SK-N-SH (cell line): ENCODE results near the gene CMBL. TPM values are rescaled to one million over a fixed set of nuclear protein-coding genes. Genes with fewer than 3 reads are reported as not detected.

Source experiments
- CTCF ChIA-PET: fragments of 300-600, 350-600 bp; formaldehyde crosslinking; extraction: SDS; loops from one replicate; lab custom pipeline; 2021; lab: Yijun Ruan, JAX
- POLR2A ChIA-PET: fragments of 350-600 bp; sonication (Branson Sonifier 250); formaldehyde crosslinking; extraction: SDS; loops from one replicate; lab custom pipeline; 2020; ENCODE audit warnings: antibody characterized with exemption, inconsistent platforms; lab: Yijun Ruan, JAX
- DNase-seq: peaks from one replicate; pipeline ENCODE4 v3.0.0; 2012
- H2AFZ ChIP-seq: fragments of 200-600 bp; sonication (generic); 2 replicates; pipeline ENCODE4 v1.8.1; 2016; ENCODE audit warnings: antibody characterized with exemption, mild to moderate bottlenecking, low read depth
- H3F3A ChIP-seq: fragments of 200-600 bp; sonication (generic); replicated peaks from 2 replicates; pipeline ENCODE3; 2016; ENCODE audit warnings: antibody characterized with exemption, mild to moderate bottlenecking; ENCODE audit not compliant: insufficient read depth
- H3K27ac ChIP-seq, 2 experiments: fragments of 200-500 bp in 1 of 2; fragments of 200-600 bp in 1 of 2; sonication (Bioruptor generic) in 1 of 2; sonication (generic), shearing (Covaris generic) in 1 of 2; 2 replicates each; pipeline versions ENCODE4 v1.5.1 to v1.6.1; 2014 to 2016; ENCODE audit warnings: low read depth in 2 of 2, inconsistent platforms in 1 of 2, low read length in 1 of 2, mild to moderate bottlenecking in 1 of 2, mixed read lengths in 1 of 2
- H3K27me3 ChIP-seq: fragments of 200-600 bp; sonication (generic), shearing (Covaris generic); 2 replicates; pipeline ENCODE4 v1.6.1; 2016; ENCODE audit warnings: mixed run types; ENCODE audit not compliant: insufficient read depth
- H3K36me3 ChIP-seq, 2 experiments: fragments of 200-500 bp in 1 of 2; fragments of 200-600 bp in 1 of 2; sonication (Bioruptor generic) in 1 of 2; sonication (generic) in 1 of 2; replicated peaks in 1 of 2; 2 replicates each; pipeline versions ENCODE3 to v1.5.1; 2014 to 2016; ENCODE audit warnings: low read length in 1 of 2, mild to moderate bottlenecking in 1 of 2; ENCODE audit not compliant: insufficient read depth in 2 of 2, control insufficient read depth in 1 of 2
- H3K4me1 ChIP-seq, 2 experiments: fragments of 200-500 bp in 1 of 2; fragments of 200-600 bp in 1 of 2; sonication (Bioruptor generic) in 1 of 2; sonication (generic), shearing (Covaris generic) in 1 of 2; 2 replicates each; pipeline versions ENCODE4 v1.5.1 to v1.6.1; 2014 to 2016; ENCODE audit warnings: low read depth in 1 of 2, low read length in 1 of 2, mixed run types in 1 of 2; ENCODE audit not compliant: insufficient read depth in 2 of 2, control insufficient read depth in 1 of 2
- H3K4me2 ChIP-seq: fragments of 200-600 bp; sonication (generic), shearing (Covaris generic); 2 replicates; pipeline ENCODE4 v1.6.1; 2017; ENCODE audit warnings: mixed run types
- H3K4me3 ChIP-seq, 2 experiments: fragments of 200-500 bp in 1 of 2; fragments of 200-600 bp in 1 of 2; sonication (Bioruptor generic) in 1 of 2; sonication (generic), shearing (Covaris generic) in 1 of 2; 2 replicates each; pipeline versions ENCODE4 v1.5.1 to v1.8.1; 2014 to 2016; ENCODE audit warnings: low read depth in 2 of 2, inconsistent platforms in 1 of 2, low read length in 1 of 2, mild to moderate bottlenecking in 1 of 2, mixed read lengths in 1 of 2, moderate library complexity in 1 of 2
- H3K79me2 ChIP-seq: fragments of 200-600 bp; sonication (generic); 2 replicates; pipeline ENCODE4 v1.8.1; 2017; ENCODE audit warnings: mild to moderate bottlenecking; ENCODE audit not compliant: insufficient read depth
- H3K9ac ChIP-seq: fragments of 200-600 bp; sonication (generic); 2 replicates; pipeline ENCODE4 v1.6.1; 2017; ENCODE audit warnings: mixed run types
- H3K9me2 ChIP-seq: fragments of 200-600 bp; sonication (generic); 2 replicates; pipeline ENCODE4 v1.6.1; 2017; ENCODE audit warnings: mixed run types
- H3K9me3 ChIP-seq: fragments of 200-600 bp; sonication (generic); 2 replicates; pipeline ENCODE4 v1.6.1; 2017; ENCODE audit warnings: mixed run types, mild to moderate bottlenecking, moderate library complexity
- H4K20me1 ChIP-seq: fragments of 200-600 bp; sonication (generic); 2 replicates; pipeline ENCODE4 v1.6.1; 2017; ENCODE audit warnings: mild to moderate bottlenecking, mixed run types; ENCODE audit not compliant: insufficient read depth
- FOSL2 ChIP-seq: IDR thresholded peaks from 2 replicates; pipeline ENCODE4 v1.4.0; 2012; ENCODE audit warnings: low read depth, mild to moderate bottlenecking, moderate library complexity, borderline replicate concordance
- GABPA ChIP-seq: IDR thresholded peaks from 2 replicates; pipeline ENCODE4 v1.4.0; 2012; ENCODE audit warnings: low read depth, mild to moderate bottlenecking
- MEF2A ChIP-seq: IDR thresholded peaks from 2 replicates; pipeline ENCODE4 v1.4.0; 2012; ENCODE audit warnings: low read depth, borderline replicate concordance
- PBX3 ChIP-seq: IDR thresholded peaks from 2 replicates; pipeline ENCODE4; 2012
- POLR2AphosphoS5 ChIP-seq: IDR thresholded peaks from 2 replicates; pipeline ENCODE4 v1.6.1; 2012; ENCODE audit warnings: low read depth, low read length
- RCOR1 ChIP-seq: fragments of 150-350 bp; IDR thresholded peaks from 2 replicates; pipeline ENCODE4 v1.6.1; 2017; ENCODE audit warnings: antibody characterized with exemption, low read length
- SIN3A ChIP-seq: IDR thresholded peaks from 2 replicates; pipeline ENCODE4 v1.6.1; 2012; ENCODE audit warnings: low read depth, mild to moderate bottlenecking, low read length, moderate library complexity, borderline replicate concordance
- SMC3 ChIP-seq: IDR thresholded peaks from 2 replicates; pipeline ENCODE4 v1.6.1; 2012; ENCODE audit warnings: low read depth, low read length, improper control_type of control experiment
- TCF12 ChIP-seq: IDR thresholded peaks from 2 replicates; pipeline ENCODE4 v1.4.0; 2012
- USF1 ChIP-seq: IDR thresholded peaks from 2 replicates; pipeline ENCODE4 v1.4.0; 2012; ENCODE audit warnings: low read depth, borderline replicate concordance
- WGBS: methylation state at CpG from one replicate; pipeline ENCODE4 v1.1.6; 2017; ENCODE audit warnings: low lambda C conversion rate; 5-methylcytosine and 5-hydroxymethylcytosine counted together
- polyA plus RNA-seq, 3 experiments: library from polyadenylated mRNA; depleted of rRNA; stranded (reverse); fragments of >200 nt; gene quantifications; 2 replicates each; pipeline ENCODE4 v1.2.3, GENCODE V29; 2012

CMBL gene
- polyA plus RNA-seq, 1 of the 3 experiments (the other 2 are of a cell fraction), result 61.0 TPM

GRCh38 chr5:10323588-10324488 lies 16.1 kb upstream of the CMBL start:
- Histone ChIP-seq H3K4me3 (no peak overlapping the region), H3K27me3 (no peaks in the 10 kb centered on the region), H3K4me1 (no peaks in the 10 kb centered on the region), H3K27ac (no peak overlapping the region), H3K9me3 (no peaks in the 10 kb centered on the region), H3K9me2 (no peaks in the 10 kb centered on the region), H3K79me2 (no peaks in the 10 kb centered on the region), H2AFZ (no peak overlapping the region), H3F3A (no peaks in the 10 kb centered on the region), H4K20me1 (no peaks in the 10 kb centered on the region), H3K4me2 (no peak overlapping the region), H3K36me3 (no peaks in the 10 kb centered on the region), H3K9ac (no peak overlapping the region)
- CTCF ChIA-PET, result no interaction called here
- no peak for TF ChIP-seq FOSL2
- no peak for TF ChIP-seq POLR2AphosphoS5
- no peak for TF ChIP-seq PBX3
- no peak for TF ChIP-seq SIN3A
- no peak for TF ChIP-seq MEF2A
- TF ChIP-seq SMC3, result no peak
- TF ChIP-seq TCF12, result no peak
- TF ChIP-seq USF1, result no peak
- no peak for TF ChIP-seq GABPA
- TF ChIP-seq RCOR1, result no peak
- WGBS, result 69% methylated on average over 6 of the region's 6 CpGs
- DNase-seq, result no peak
- POLR2A ChIA-PET, result no interaction called here

GRCh38 chr5:10321882-10322281 lies 14.2 kb upstream of the CMBL start:
- no peak for TF ChIP-seq TCF12
- POLR2A ChIA-PET, result no interaction called here

More at GRCh38 chr5:10321882-10322281, 14.2 kb upstream of the CMBL start:
- H3K27me3 ChIP-seq, result no peaks in the 10 kb centered on the region
- H3K9ac ChIP-seq, result no peak overlapping the region
- H3K4me1 ChIP-seq, result no peaks in the 10 kb centered on the region
- no peaks in the 10 kb centered on the region for H3F3A ChIP-seq
- H4K20me1 ChIP-seq, result no peaks in the 10 kb centered on the region
- H3K9me3 ChIP-seq, result no peaks in the 10 kb centered on the region
- H3K9me2 ChIP-seq, result no peaks in the 10 kb centered on the region
- no peak for DNase-seq
- WGBS, result 88% methylated on average over 9 of the region's 9 CpGs
- H3K27ac ChIP-seq, result no peak overlapping the region
- H2AFZ ChIP-seq, result no peak overlapping the region
- no peaks in the 10 kb centered on the region for H3K79me2 ChIP-seq
- H3K4me2 ChIP-seq, result no peak overlapping the region
- H3K4me3 ChIP-seq, result no peak overlapping the region
- CTCF ChIA-PET, result interaction anchor here (1.3 kb wide), 1 partner anchor 8 kb away, joined by 3 read pairs; no protein-coding TSS in a partner anchor
- H3K36me3 ChIP-seq, result no peaks in the 10 kb centered on the region
